HCT116 (cell line): ENCODE data around the gene GNAS-AS1.

Source experiments
- ATF3 ChIP-seq: IDR thresholded peaks from 2 replicates; pipeline ENCODE4 v1.6.1; 2012
- CTCF ChIP-seq, 3 experiments: fragments of 200-600 bp in 1 of 3; sonication (generic) in 1 of 3; IDR thresholded peaks in 2 of 3; conservative IDR thresholded peaks in 1 of 3; 2 replicates each; pipeline ENCODE4 v1.5.1; 2012 to 2017; ENCODE audit warnings: low read depth in 2 of 3, low read length in 2 of 3, antibody characterized with exemption in 1 of 3, borderline replicate concordance in 1 of 3, control low read depth in 1 of 3, mild to moderate bottlenecking in 1 of 3, mixed read lengths in 1 of 3, mixed run types in 1 of 3, moderate library complexity in 1 of 3; ENCODE audit not compliant: insufficient read depth in 1 of 3
- EZH2 ChIP-seq: fragments of 200-600 bp; sonication (generic); IDR thresholded peaks from 2 replicates; pipeline ENCODE4 v1.6.1; 2017; ENCODE audit warnings: antibody characterized with exemption, mixed run types
- EZH2phosphoT487 ChIP-seq: fragments of 200-600 bp; IDR thresholded peaks from 2 replicates; pipeline ENCODE4 v1.6.1; 2018; ENCODE audit warnings: antibody characterized with exemption, borderline replicate concordance
- POLR2A ChIP-seq: IDR thresholded peaks from 2 replicates; pipeline ENCODE4 v1.7.0; 2011; ENCODE audit warnings: borderline replicate concordance; ENCODE audit not compliant: insufficient read depth, insufficient read length; ENCODE audit errors: extremely low read depth
- POLR2AphosphoS5 ChIP-seq: IDR thresholded peaks from 2 replicates; pipeline ENCODE4 v1.6.1; 2011; ENCODE audit warnings: mild to moderate bottlenecking, low read depth, low read length, moderate library complexity
- RAD21 ChIP-seq: IDR thresholded peaks from 2 replicates; pipeline ENCODE4 v1.6.1; 2012; ENCODE audit warnings: low read depth, mild to moderate bottlenecking
- REST ChIP-seq: IDR thresholded peaks from 2 replicates; pipeline ENCODE4 v1.6.1; 2012; ENCODE audit warnings: low read depth
- SIN3A ChIP-seq: IDR thresholded peaks from 2 replicates; pipeline ENCODE4 v1.6.1; 2012; ENCODE audit warnings: low read depth
- TCF7L2 ChIP-seq: IDR thresholded peaks from 2 replicates; pipeline ENCODE4 v1.7.0; 2011; ENCODE audit warnings: borderline replicate concordance, inconsistent platforms; ENCODE audit not compliant: insufficient read depth, insufficient read length; ENCODE audit errors: extremely low read depth
- ZFX ChIP-seq: fragments of 450-650 bp; IDR thresholded peaks from 2 replicates; pipeline ENCODE4 v1.6.1; 2017

GRCh38 chr20:58816051-58816450 lies 34.7 kb downstream of the GNAS-AS1 start:
- TF ChIP-seq ZFX (no peak), POLR2A (no peak), SIN3A (no peak), RAD21 (no peak), POLR2AphosphoS5 (no peak), TCF7L2 (no peak), CTCF (IDR thresholded peaks at IDR 0.05 in 2 of 3, conservative IDR thresholded peaks at IDR 0.05 in 1 of 3; ENCODE audit: borderline replicate concordance in 1 of 3, insufficient read depth in 1 of 3, low read depth in 2 of 3, low read length in 2 of 3) (no peak), ATF3 (no peak), REST (no peak), EZH2phosphoT487 (no peak), EZH2 (no peak)
